ENCODE measurements around the gene DEK.

The DEK gene

GRCh38 chr6:18270216-18270615 lies 5.9 kb upstream of the DEK start:
- Histone ChIP-seq H3K36me3 (ENCODE audit: insufficient read depth, low read length) (peaks cover 4% of the 10 kb centered on the region; the same call in 1 of the 2 replicates), H3K9ac (ENCODE audit: low read length) (no peak overlapping the region), H3K4me3 (ENCODE audit: low read depth, low read length, poor library complexity, severe bottlenecking) (no peak overlapping the region), H3K9me3 (ENCODE audit: low read length) (peaks cover 9% of the 10 kb centered on the region; the same call in 1 of the 2 replicates), H3K4me2 (ENCODE audit: low read length) (no peak overlapping the region), H3F3A (ENCODE audit: insufficient read depth, low read length) (no peaks in the 10 kb centered on the region), H2AFZ (ENCODE audit: low read length) (no peak overlapping the region), H4K20me1 (ENCODE audit: insufficient read depth, low read length) (no peaks in the 10 kb centered on the region), H3K9me2 (ENCODE audit: low read depth, low read length) (no peaks in the 10 kb centered on the region), H3K27me3 (ENCODE audit: insufficient read depth, low read length) (no peaks in the 10 kb centered on the region), H3K79me2 (ENCODE audit: insufficient read depth, low read length) (no peaks in the 10 kb centered on the region), H3K4me1 (ENCODE audit: insufficient read depth, low read length, severe bottlenecking) (peaks cover 8% of the 10 kb centered on the region), H3K27ac (ENCODE audit: low read depth, low read length, poor library complexity, severe bottlenecking) (no peak overlapping the region)
- TF ChIP-seq CTCF (IDR thresholded peaks at IDR 0.05; ENCODE audit: low read length) (no peak), EZH2 (IDR thresholded peaks at IDR 0.05; ENCODE audit: borderline replicate concordance, low read length) (no peak)

DNA sequence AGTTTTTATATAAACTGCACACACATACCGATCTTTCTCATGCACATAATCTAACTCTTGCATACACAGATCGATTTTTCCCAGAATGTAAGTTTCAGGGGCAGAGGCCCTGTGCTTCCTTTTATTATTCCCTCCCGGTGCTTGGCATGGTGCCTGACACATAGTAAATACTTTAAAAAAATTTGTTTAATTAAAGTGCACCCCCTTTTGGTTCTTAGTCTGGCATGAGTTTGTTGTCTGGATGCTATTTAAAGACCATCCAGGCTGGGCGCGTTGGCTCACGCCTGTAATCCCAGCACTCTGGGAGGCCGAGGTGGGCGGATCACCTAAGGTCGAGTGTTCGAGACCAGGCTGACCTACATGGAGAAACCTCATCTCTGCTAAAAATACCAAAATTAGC lies 5.4 kb upstream of the DEK start:
- no peak overlapping the region for H3K4me2 ChIP-seq (ENCODE audit: low read length)
- no peaks in the 10 kb centered on the region for H4K20me1 ChIP-seq (ENCODE audit: insufficient read depth, low read length)
- no peaks in the 10 kb centered on the region for H3K27me3 ChIP-seq (ENCODE audit: insufficient read depth, low read length)
- no peaks in the 10 kb centered on the region for H3K79me2 ChIP-seq (ENCODE audit: insufficient read depth, low read length)
- no peak for TF ChIP-seq CTCF (IDR thresholded peaks at IDR 0.05; ENCODE audit: low read length)
- no peak for TF ChIP-seq EZH2 (IDR thresholded peaks at IDR 0.05; ENCODE audit: borderline replicate concordance, low read length)
- H3K36me3 ChIP-seq (ENCODE audit: insufficient read depth, low read length) = peaks cover 4% of the 10 kb centered on the region; the same call in 1 of the 2 replicates
- peaks cover 13% of the 10 kb centered on the region for H3K4me1 ChIP-seq (ENCODE audit: insufficient read depth, low read length, severe bottlenecking)
- no peak overlapping the region for H3K4me3 ChIP-seq (ENCODE audit: low read depth, low read length, poor library complexity, severe bottlenecking)
- H3K27ac ChIP-seq (ENCODE audit: low read depth, low read length, poor library complexity, severe bottlenecking) = no peak overlapping the region
- H3K9me3 ChIP-seq (ENCODE audit: low read length) = peaks cover 9% of the 10 kb centered on the region; the same call in 1 of the 2 replicates
- no peak overlapping the region for H3K9ac ChIP-seq (ENCODE audit: low read length)
- H3K9me2 ChIP-seq (ENCODE audit: low read depth, low read length) = no peaks in the 10 kb centered on the region
- H2AFZ ChIP-seq (ENCODE audit: low read length) = no peak overlapping the region
- H3F3A ChIP-seq (ENCODE audit: insufficient read depth, low read length) = no peaks in the 10 kb centered on the region

DNA sequence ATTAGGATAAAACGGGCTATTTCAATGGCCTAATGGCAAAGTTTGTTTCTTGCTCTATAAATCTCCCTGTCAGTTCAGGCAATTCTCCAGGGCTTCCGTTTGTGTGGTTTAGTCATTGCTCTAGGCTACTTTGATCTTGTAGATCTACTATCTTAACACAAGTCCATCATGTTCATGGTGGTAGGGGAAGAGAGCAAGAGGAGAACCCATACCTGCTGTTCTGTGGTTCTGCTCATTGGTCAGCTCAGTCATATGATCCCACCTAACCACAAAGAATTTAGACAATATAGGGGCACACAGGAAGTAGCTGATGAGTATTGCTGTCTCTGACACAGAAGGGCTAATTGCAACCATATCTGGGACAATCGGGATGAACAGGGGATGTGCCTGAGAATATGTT lies 4.9 kb upstream of the DEK start:
- Histone ChIP-seq H3F3A (ENCODE audit: insufficient read depth, low read length) (no peaks in the 10 kb centered on the region), H3K36me3 (ENCODE audit: insufficient read depth, low read length) (peaks cover 4% of the 10 kb centered on the region; the same call in 1 of the 2 replicates), H3K9ac (ENCODE audit: low read length) (no peak overlapping the region), H3K4me3 (ENCODE audit: low read depth, low read length, poor library complexity, severe bottlenecking) (no peak overlapping the region), H3K9me2 (ENCODE audit: low read depth, low read length) (no peaks in the 10 kb centered on the region), H2AFZ (ENCODE audit: low read length) (no peak overlapping the region), H4K20me1 (ENCODE audit: insufficient read depth, low read length) (no peaks in the 10 kb centered on the region), H3K79me2 (ENCODE audit: insufficient read depth, low read length) (no peaks in the 10 kb centered on the region), H3K9me3 (ENCODE audit: low read length) (peaks cover 9% of the 10 kb centered on the region; the same call in 1 of the 2 replicates), H3K27ac (ENCODE audit: low read depth, low read length, poor library complexity, severe bottlenecking) (no peak overlapping the region), H3K4me1 (ENCODE audit: insufficient read depth, low read length, severe bottlenecking) (peaks cover 13% of the 10 kb centered on the region), H3K4me2 (ENCODE audit: low read length) (no peak overlapping the region), H3K27me3 (ENCODE audit: insufficient read depth, low read length) (no peaks in the 10 kb centered on the region)
- TF ChIP-seq EZH2 (IDR thresholded peaks at IDR 0.05; ENCODE audit: borderline replicate concordance, low read length) = no peak
- no peak for TF ChIP-seq CTCF (IDR thresholded peaks at IDR 0.05; ENCODE audit: low read length)

Data from OCI-LY1 (cell line).